GM18507 (cell line): ENCODE results near the gene XXYLT1.
"Not testable (repeated sequence)": the region's sequence is repeated elsewhere in the genome, so short reads cannot be mapped to it uniquely, and the experiment has no call there.

ENCODE experiments used
- DNase-seq: peaks from one replicate; pipeline ENCODE4 v3.0.0; 2011; ENCODE audit warnings: low read depth; ENCODE audit not compliant: insufficient read length; ENCODE audit errors: extremely low spot score
- FAIRE-seq: peaks from 2 replicates; lab custom pipeline; 2011; peaks lifted over from hg19 to GRCh38; lab: Jason Lieb, UNC

The XXYLT1 gene

DNA sequence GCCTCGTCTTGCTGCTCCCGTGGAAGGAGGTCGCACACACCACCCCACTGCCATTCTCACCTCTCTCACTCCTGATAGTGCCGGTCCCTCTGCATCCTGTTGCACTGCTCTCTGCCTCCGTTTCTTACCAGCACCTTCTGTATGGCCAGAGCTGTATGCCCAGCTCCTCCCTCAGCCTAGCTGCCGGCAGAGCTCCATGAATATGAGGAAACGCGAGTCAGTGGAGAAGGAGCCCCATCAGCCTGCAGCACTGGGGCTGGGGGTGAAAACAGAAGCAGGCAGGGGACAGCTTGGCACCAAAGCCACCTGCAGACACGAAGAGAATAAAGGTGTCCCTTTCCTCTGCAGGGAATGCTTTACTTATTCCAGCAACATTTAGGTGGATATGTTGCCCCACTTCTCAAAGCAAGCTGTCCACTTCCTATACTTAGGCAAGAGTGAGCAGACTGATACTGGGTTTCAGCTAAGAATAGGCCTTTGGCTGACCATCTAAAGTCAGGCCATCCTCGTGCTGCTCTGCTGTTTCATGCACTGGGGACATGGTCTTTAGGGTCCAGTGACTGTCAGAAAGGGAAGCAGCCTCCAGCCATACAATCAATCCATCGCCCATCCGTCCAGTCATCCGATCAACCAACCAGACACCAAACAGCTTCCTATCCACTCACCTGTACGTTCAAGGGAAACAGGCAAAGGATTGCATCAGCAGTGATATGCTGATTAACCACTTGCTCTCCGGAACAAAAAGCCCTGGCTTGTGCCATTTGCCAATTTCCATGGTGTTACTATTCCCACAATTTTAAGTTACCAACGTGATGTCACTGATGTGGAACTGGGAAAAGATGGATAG lies 222.7 kb downstream of the XXYLT1 start:
- FAIRE-seq: no peak
- DNase-seq: no peak

DNA sequence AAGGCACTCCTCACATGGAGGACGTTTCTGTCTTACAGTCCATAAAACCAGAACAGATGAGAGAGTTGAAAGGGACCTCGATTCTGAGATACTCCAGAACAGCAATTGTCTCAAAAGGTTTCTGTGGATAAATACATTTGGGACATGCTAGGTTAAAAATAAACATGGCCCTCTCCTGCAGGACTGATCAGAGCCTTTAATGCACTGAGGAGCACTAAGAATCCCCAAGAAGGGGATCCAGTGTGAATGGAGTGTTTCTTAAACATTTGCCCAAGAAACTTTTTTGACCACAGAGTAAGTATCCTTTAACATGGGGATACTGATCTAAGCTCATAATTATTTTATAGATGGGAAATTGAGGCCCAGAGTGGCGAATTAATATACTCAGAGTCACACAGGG lies 223.4 kb downstream of the XXYLT1 start:
- FAIRE-seq: no peak
- DNase-seq: no peak

DNA sequence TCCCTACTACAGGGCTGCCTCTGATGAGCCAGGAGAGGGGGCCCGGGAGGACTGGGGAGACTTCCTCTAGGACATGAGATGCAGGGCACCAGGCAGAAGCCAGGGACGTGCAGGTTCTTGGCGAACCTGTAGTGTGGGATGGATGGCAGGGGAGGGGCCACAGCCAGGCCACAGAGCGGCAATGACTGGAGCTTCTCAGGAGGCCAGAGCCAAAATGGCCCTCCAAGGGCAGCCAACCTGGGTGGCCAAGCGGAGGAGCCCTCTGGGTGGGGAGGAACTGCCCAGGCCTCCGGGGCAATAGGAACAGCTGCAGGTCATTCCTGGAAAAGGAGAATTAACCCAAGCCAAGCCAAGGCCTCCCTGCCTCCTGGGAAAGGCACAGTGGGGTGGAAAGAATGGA lies 224.5 kb downstream of the XXYLT1 start:
- DNase-seq (no peak), FAIRE-seq (no peak)

DNA sequence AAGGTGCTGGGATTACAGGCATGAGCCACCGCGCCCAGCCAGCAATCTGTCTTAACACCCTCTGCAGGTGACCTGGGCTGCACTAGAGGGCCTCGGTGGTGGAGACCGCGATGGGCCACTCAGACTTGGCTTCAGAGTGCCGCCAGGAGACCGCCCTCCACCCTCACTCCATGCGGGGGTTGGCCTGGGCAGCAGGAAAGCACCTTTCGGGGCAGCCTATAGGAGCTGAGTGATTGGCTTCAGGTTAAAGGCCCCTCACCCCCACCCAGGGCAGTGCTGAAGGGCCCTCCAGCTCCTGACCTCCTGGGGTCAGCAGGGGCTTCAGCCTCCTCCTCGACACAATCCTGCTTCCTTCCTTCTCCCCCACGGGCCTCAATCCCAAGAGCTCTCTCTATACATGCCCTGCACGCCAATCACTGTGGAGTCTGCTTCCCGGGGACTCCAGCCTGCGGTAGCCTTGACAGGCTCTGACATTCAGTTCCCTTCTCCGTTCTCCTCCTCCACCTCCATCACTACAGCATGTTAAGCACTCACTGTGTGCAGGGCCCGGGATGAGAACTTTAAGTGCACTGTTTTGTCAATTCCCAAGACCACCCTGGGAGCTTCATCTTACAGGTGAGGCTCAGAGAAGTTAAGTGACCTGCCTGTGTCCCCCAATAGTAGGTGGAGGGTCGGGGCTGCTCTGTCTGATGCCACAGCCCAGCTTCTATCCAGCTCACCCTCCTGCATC lies 225.3 kb downstream of the XXYLT1 start:
- DNase-seq: no peak
- no peak for FAIRE-seq

DNA sequence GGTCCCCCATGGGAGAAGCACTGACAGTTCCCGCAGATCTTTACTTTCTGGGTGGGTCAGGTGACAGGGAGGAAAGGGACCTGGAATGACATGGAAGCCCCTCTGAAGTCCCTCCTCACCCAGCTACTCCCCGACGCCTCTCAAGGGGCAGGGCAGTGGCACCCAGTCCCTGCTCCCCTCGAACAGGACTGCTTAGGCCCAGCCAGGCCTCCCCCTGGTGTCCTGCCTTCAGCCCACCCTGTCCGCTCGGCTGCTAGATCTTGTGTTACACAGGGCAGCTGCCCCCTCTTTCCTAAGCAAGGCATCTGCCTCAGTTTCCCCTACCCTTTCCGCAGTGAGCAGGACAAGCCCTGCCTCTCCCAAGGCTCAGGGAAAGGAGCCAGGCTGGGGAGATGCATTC lies 226.5 kb downstream of the XXYLT1 start:
- FAIRE-seq: no peak

DNA sequence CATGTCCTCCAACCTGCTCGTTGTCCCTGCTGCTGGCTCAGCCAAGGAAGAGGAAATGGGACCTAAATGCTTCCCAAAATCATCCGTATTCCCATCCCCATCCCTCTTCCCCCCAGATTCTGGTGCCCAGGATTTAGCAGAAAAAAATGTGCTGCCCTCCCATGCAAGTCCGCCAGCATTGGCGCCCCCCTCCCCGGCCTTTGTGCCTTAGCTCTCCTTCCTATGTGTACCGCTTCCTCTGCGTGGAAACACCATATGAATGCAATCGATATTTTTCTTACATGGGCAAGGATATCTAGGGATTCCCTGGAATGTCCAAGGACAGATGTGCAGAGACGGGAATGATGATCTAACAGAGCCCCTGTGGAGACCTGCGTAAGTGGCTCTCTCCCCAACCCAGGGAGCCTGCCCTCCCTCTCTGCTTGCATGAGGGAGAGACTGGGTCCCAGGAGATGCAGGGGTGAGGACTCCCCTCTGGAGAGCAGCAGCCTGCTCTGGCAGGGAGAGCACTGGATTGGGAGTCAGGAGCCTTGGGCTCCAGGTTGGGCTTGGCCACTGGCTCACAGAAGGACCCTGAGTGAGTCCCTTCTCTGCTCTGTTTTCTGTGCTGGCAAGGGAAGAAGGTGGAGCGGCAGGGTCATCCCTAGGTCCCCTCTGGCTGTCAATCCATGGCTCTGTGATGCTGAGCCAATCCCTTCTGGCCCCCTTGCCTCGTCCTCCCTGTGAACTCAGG lies 227.2 kb downstream of the XXYLT1 start:
- no peak for FAIRE-seq
- no peak for DNase-seq

More for the DNA sequence above, 226.5 kb downstream of the XXYLT1 start:
- DNase-seq: no peak

DNA sequence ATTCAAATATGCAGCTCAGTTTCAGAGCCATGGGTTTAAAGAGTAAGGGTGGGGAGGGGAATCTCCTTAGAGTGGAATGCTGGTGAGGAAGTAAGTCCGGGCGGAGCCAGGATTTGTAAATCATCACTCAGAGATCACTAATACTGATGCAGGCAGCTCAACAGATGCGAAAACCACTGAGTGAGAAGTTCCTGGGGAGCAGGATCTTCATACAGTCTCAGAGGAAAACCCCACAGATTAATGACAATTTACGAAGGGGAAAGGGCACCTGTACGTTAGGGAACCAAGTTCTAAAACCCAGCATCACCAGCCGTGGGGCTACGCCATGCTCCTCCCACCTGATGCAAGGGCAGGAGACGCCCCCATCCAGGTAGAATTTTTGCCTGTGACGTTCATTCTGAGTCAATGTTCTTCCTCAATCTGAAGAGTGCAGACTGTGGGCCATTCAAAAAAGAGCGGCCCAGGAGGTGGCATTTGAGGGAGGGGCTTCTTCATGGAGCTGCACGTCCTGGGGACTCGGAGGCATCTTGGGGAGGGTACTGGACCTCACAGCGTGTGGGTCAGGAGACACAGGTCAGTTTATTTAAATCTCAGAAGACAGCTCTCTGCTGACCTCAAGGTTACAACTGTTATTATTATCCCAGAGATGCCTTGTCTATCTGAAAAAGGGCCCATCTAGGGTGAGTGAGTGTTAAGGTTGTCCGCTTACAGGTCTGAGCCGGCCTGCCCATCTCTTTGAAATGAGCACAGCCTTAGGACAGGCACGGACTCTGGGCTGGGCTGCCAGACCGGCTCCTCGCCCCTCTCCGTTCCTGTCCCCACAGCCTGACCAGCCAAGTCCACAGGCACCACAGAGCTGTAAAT lies 228.0 kb downstream of the XXYLT1 start:
- DNase-seq: no peak
- FAIRE-seq: no peak

DNA sequence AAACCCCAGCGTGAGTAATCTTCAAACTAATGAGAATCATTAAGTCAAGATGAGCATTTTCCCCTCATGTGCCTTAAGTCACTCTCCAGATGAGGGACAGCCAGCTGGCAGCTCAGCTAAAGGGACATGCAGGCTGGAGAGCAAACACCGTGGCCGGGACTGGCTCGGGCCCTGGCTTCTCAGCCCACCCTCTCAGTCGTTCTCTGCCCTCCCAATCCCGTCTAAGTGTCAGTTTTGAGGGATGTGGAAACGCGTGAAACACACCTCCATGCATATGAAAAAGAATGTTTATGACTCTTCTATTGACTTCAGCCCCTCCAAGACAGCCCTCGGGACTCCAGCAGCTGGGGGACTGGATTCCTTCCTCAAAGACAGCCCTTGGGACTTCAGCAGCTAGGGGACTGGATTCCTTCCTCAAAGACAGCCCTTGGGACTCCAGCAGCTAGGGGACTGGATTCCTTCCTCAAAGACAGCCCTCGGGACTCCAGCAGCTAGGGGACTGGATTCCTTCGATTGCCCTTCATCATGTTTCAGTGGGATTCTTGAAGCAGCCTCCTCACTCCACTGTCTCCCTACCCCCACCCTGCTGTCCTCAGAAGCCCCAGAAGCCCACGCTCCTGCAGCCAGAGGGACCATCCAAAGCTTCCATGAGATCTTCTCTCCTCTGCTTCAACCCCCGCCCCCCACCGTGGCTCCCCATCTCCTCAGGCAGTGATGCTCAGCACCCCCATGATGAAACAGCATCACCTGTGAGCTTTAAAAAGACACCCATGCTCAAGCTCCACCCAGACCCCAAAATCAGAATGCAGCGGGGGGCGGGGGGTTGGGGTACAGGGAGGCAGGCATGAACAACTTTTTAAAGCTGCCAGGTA lies 228.9 kb downstream of the XXYLT1 start:
- DNase-seq (no peak), FAIRE-seq (no peak)

DNA sequence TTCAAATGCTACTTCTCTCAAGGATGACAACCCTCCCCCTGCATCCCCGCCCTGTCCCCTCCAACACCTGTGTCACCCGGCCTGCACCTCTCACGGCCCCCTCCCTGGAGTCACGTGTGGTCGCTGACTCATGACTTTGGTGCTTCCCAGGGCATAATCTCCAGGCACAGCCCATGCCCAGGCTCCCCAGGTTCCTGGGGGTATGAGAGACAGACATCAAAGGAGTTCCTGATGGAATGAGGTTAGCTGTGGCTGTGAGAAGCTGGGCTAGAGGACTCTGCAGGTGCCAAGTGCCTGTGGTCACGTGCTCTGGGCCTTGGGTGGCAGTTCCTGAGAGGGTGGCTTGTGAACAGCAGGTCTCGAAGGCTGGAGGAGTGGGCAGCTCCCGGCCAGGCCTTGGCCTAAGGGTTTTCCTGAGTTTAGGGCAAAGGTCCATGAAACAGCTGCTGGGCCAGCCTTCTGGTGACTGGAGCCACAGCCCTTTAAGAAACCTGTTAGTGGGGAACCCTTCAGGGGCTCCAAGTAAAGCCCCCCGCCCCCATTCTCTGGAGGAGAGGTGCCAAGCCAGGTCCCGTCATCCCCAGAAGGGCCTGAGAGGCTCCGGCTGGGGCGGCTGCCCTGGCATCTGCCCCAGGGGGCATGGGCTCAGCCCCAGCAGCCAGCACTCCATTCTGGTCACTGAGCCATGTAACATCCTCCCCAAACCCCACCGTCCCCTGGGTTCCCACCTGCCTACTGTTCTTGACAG lies 230.0 kb downstream of the XXYLT1 start:
- FAIRE-seq: no peak
- DNase-seq: no peak

DNA sequence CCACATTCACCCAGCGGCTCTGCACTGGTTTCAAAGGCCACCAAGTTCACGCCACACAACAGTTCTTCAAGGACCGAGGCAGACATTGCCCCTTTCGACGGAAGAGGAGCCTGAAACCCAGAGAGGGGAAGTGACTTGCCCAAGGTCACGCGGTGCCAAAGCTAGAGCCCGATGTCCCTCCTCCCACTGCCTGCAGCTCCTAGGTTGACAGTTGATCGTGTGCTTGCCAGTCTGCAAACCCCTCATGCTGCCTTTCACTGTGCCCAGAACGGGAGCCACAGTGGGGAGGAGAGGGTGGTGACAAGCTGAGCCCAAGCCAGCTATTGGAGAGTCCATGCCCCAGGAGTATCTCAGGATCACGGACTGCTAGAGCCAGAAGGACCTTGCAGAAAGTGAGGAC lies 230.9 kb downstream of the XXYLT1 start:
- DNase-seq (no peak), FAIRE-seq (no peak)

DNA sequence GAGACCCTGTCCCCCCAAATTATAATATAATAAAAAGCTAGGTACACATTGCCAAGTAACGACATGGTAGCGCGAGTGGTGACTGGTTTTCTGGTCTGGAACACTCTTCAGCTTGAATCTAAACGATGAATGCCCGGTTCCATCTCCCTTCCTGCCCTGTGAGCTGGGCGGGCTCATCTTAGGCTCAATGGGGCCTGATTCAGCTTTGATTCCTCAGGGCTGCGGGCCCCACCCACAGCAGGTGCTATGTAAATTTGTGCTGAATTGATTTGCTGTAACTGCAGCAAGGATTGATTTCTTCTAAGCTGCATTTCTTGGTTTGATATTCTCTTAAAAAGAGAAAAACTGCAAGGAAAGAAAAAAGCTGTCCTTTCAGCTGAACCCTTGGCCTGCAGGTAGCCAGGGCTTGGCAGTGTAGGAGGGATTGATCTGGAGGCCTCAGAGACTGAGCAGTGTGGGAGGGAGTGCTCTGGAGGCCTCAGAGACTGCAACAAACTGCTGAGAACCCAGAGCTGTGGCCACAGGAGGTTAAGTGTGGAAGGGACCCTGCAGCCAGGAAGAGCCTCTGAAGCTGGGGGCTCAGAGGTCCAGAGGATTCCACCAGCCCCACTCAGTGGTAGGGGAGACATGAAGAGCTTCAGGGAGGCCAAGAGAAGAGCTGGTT lies 231.6 kb downstream of the XXYLT1 start:
- DNase-seq (no peak), FAIRE-seq (no peak)

DNA sequence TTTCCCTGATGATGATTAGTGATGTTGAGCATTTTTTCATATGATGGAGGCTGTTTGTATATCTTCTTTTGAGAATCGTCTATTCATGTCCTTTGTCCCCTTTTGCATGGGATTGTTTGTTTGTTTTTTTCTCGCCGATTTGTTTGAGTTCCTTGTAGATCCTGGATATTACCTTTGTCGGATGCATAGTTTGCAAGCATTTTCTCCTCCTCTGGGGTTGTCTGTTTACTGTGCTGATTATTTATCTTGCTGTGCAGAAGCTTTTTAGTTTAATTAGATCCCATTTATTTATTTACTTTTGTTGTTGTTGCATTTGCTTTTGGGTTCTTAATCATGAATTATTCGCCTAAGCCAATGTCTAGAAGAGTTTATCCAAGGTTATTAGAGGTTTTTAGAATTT lies 232.8 kb downstream of the XXYLT1 start:
- no peak for FAIRE-seq
- no peak for DNase-seq

DNA sequence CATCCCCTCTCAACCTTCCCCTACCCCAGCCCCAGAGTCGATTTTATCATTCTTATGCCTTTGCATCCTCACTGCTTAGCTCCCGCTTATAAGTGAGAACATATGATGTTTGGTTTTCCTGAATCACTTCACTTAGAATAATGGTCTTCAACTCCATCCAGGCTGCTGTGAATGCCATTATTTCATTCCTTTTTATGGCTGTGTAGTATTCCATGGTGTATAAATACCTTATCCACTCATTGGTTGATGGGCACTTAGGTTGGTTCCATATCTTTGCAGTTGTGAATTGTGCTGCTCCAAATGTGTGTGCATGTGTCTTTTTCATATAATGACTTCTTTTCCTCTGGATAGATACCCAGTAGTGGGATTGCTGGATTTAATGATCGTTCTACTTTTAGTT lies 233.4 kb downstream of the XXYLT1 start:
- FAIRE-seq: not testable (repeated sequence)

DNA sequence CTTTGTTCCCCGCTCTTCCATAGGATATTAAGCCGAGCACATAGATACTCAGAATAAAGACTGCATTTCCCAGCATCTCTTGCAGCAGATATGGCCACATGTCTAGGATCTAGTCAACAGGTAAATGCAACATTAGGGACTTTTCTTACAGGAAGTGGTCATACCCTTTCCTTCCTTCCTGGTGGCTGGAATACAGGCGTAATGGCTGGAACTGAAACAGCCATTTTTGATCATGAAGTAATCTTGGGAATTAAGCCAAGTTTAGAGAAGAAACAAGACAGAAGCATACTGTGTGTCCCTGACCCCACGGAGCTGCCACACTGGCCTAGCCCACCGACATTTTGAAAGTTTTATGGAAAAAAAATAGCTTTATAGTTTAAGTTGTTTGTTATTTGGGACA lies 234.0 kb downstream of the XXYLT1 start:
- FAIRE-seq (no peak), DNase-seq (no peak)

More for the DNA sequence above, 233.4 kb downstream of the XXYLT1 start:
- not testable (repeated sequence) for DNase-seq

DNA sequence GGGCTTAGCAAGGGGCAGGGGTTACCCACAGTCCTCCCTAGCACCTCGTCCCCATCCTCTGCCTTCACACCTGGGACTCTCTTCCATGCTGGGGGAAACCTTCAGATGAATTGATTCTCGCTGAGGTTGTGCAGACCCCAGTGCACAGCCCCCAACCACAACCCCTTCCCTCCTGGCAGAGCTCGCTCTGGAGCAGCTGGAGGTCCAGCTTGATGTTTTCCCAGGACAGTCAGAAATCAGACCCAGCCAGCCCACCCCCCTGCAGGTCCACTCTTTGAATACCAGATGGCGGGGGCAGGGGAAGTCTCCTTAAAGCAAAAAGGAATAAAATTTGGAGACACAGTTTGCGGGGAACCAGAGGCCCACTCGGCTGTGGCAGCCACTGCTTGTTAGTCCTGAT lies 234.4 kb downstream of the XXYLT1 start:
- DNase-seq (no peak), FAIRE-seq (no peak)

DNA sequence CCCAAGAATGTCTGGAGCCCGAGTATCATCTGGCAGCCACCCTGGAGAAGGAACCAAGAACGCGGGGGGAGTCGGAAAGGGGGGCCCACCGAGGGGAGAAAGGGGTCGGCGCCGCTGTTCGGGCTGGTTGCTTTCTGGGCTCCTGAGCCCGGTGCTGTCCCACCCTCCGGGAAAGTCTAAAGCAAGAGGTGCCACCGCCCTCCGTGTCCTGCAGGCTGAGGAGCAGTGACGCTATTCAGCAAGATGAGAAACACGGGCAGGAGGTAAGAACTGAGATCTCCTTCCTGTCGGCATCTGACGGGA lies 234.8 kb downstream of the XXYLT1 start:
- DNase-seq (no peak), FAIRE-seq (no peak)

DNA sequence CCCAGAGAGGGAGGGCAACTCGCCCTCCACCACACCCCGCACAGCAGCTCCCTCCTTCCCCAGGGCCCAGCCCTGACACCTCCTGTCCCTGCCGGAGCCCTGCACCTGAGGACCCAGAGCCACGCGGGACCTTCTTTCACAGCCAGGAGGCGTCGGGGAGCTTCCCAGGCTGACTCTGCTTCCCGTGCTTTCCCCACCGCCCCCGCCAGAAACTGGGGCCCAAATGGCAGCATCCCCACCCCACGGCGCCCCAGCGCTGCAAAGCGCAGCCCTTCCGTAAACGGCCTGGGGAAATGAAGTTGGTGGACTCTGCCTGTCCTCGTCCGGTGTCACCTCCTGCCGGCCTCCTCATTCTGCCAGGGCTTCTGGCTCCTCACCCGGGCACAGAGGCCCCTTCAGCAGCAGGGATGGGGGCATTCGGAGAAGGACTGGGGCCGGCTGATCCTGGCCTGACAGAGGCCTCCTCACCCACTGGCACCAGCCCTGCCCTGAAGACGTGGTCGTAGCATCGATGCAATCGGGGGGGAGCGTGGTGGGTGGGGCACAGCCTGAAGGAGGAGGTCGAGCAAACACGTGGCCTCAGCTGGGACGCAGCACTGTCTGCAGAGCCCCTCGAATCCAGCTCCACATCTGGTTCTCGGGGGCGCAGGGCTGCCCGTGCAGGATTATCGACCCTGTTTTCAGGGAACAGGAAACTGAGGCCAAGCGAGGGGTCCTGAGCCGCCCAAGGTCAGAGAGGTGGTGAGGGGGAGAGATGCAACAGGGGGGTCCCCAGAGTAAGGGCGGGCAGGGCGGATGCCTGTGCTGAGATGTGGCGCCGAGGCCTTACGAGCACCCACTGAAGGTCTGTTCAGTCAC lies 235.4 kb downstream of the XXYLT1 start:
- FAIRE-seq (no peak), DNase-seq (no peak)
